A549 (cell line): ENCODE data around the gene SLX9. TPM values are rescaled to one million over a fixed set of nuclear protein-coding genes. Genes with fewer than 3 reads are reported as not detected.
"Not testable (repeated sequence)": the region's sequence is repeated elsewhere in the genome, so short reads cannot be mapped to it uniquely, and the experiment has no call there.

Source experiments
- ATAC-seq, 2 experiments: fragments of 200-7000 bp in 1 of 2; fragments of >200 bp in 1 of 2; cut with Nextera tagmentation in 1 of 2; cut with Tn5 transposase in 1 of 2; 3 replicates each; pipeline versions ENCODE4 v1.8.0 to v1.9.1; 2018 to 2020; ENCODE audit warnings: mild to moderate bottlenecking in 1 of 2, moderate library complexity in 1 of 2
- CTCF ChIA-PET: fragments of 300-600 bp; sonication (Branson Sonifier 250); formaldehyde crosslinking; extraction: SDS; loops from one replicate; lab custom pipeline; 2021; ENCODE audit warnings: antibody characterized with exemption, inconsistent platforms; lab: Yijun Ruan, JAX
- POLR2A ChIA-PET: fragments of 350-600 bp; formaldehyde crosslinking; extraction: SDS; loops from one replicate; lab custom pipeline; 2021; ENCODE audit warnings: antibody characterized with exemption, inconsistent platforms; lab: Yijun Ruan, JAX
- DNase-seq, 2 experiments: peaks; one replicate each; pipeline versions ENCODE4 v3.0.0 to v3.0.0-alpha.2; 2011 to 2016; ENCODE audit warnings: low read depth in 1 of 2, low spot score in 1 of 2
- FAIRE-seq: peaks from 2 replicates; lab custom pipeline; 2011; peaks lifted over from hg19 to GRCh38; lab: Jason Lieb, UNC
- H3K27ac ChIP-seq, 2 experiments: fragments of >200 bp; sonication (Bioruptor Twin); formaldehyde crosslinking; 3 replicates each; pipeline ENCODE4 v1.5.1; 2016 to 2017
- H3K4me1 ChIP-seq: fragments of >200 bp; sonication (Bioruptor Twin); formaldehyde crosslinking; 3 replicates; pipeline ENCODE4 v1.6.1; 2016
- H3K4me2 ChIP-seq: fragments of >200 bp; sonication (Bioruptor Twin); formaldehyde crosslinking; 3 replicates; pipeline ENCODE4 v1.6.1; 2016
- H3K4me3 ChIP-seq: fragments of >200 bp; sonication (Bioruptor Twin); formaldehyde crosslinking; 3 replicates; pipeline ENCODE4 v1.5.1; 2016
- H3K9me3 ChIP-seq: fragments of >200 bp; sonication (Bioruptor Twin); formaldehyde crosslinking; 3 replicates; pipeline ENCODE4 v1.6.1; 2016
- ATOH8 ChIP-seq: fragments of 250-450 bp; sonication (Bioruptor Pico); IDR thresholded peaks from 2 replicates; pipeline ENCODE4 v1.5.0; 2020; ENCODE audit warnings: low read depth, mild to moderate bottlenecking, moderate library complexity
- CBX2 ChIP-seq: fragments of 200-600 bp; sonication (generic); IDR thresholded peaks from 2 replicates; pipeline ENCODE4 v1.6.1; 2016; ENCODE audit warnings: low read depth, mild to moderate bottlenecking, borderline replicate concordance
- CEBPB ChIP-seq, 2 experiments: fragments of >200 bp in 1 of 2; sonication (Bioruptor Twin) in 1 of 2; formaldehyde crosslinking in 1 of 2; IDR thresholded peaks; 2 replicates each; pipeline ENCODE4 v1.6.1; 2012 to 2016
- CTCF ChIP-seq: fragments of >200 bp; sonication (Bioruptor Twin); formaldehyde crosslinking; IDR thresholded peaks from 3 replicates; pipeline ENCODE4 v1.5.1; 2016
- E2F6 ChIP-seq: IDR thresholded peaks from 2 replicates; pipeline ENCODE4 v1.6.1; 2012; ENCODE audit warnings: low read depth, borderline replicate concordance
- ESRRA ChIP-seq: fragments of 150-350 bp; IDR thresholded peaks from 2 replicates; pipeline ENCODE4 v1.6.1; 2014; ENCODE audit warnings: mild to moderate bottlenecking, low read length, borderline replicate concordance
- HOXB13 ChIP-seq: fragments of 250-450 bp; sonication (Bioruptor Pico); IDR thresholded peaks from 2 replicates; pipeline ENCODE4 v1.5.0; 2020; ENCODE audit warnings: low read depth, mild to moderate bottlenecking, moderate library complexity
- HOXB5 ChIP-seq: fragments of 250-450 bp; sonication (Bioruptor Pico); IDR thresholded peaks from 2 replicates; pipeline ENCODE4 v1.5.0; 2020; ENCODE audit warnings: mild to moderate bottlenecking, moderate library complexity
- JUNB ChIP-seq: fragments of >200 bp; sonication (Bioruptor Twin); formaldehyde crosslinking; IDR thresholded peaks from 2 replicates; pipeline ENCODE4 v1.6.1; 2016
- KDM1A ChIP-seq: fragments of 200-600 bp; sonication (generic); IDR thresholded peaks from 2 replicates; pipeline ENCODE4 v1.6.1; 2016; ENCODE audit warnings: low read depth, mild to moderate bottlenecking
- NFE2L2 ChIP-seq: fragments of 150-350 bp; conservative IDR thresholded peaks from 2 replicates; pipeline ENCODE4 v1.6.1; 2014; ENCODE audit warnings: low read length
- POLR2AphosphoS2 ChIP-seq: conservative IDR thresholded peaks from 2 replicates; pipeline ENCODE4 v1.6.1; 2012; ENCODE audit warnings: low read length, improper control_type of control experiment, inconsistent platforms
- RARB ChIP-seq: fragments of 250-450 bp; sonication (Bioruptor Pico); IDR thresholded peaks from 2 replicates; pipeline ENCODE4 v1.8.0; 2021; ENCODE audit warnings: mild to moderate bottlenecking, moderate library complexity
- REST ChIP-seq: fragments of 200-600 bp; sonication (generic); IDR thresholded peaks from 2 replicates; pipeline ENCODE4 v1.6.1; 2016; ENCODE audit warnings: antibody characterized with exemption, mild to moderate bottlenecking, moderate library complexity
- RFX5 ChIP-seq: fragments of 450-650 bp; IDR thresholded peaks from 2 replicates; pipeline ENCODE4 v1.7.1; 2014; ENCODE audit warnings: antibody characterized with exemption, mild to moderate bottlenecking, moderate library complexity
- RNF2 ChIP-seq: fragments of 200-600 bp; sonication (generic); IDR thresholded peaks from 2 replicates; pipeline ENCODE4 v1.6.1; 2016; ENCODE audit warnings: low read depth, mild to moderate bottlenecking, antibody characterized with exemption, moderate library complexity, borderline replicate concordance
- ZC3H11A ChIP-seq: fragments of 450-650 bp; IDR thresholded peaks from 2 replicates; pipeline ENCODE4 v1.6.1; 2014; ENCODE audit warnings: antibody characterized with exemption, mild to moderate bottlenecking
- ZSCAN20 ChIP-seq: fragments of 250-450 bp; sonication (Bioruptor Pico); IDR thresholded peaks from 2 replicates; pipeline ENCODE4 v1.8.0; 2022; ENCODE audit warnings: mild to moderate bottlenecking, moderate library complexity
- WGBS: methylation state at CpG from one replicate; pipeline ENCODE4 v1.1.6; 2017; ENCODE audit errors: missing lambda C conversion rate; 5-methylcytosine and 5-hydroxymethylcytosine counted together
- polyA plus RNA-seq, 4 experiments: library from polyadenylated mRNA; depleted of rRNA in 3 of 4; stranded (reverse); fragments of >200 nt; fragmentation: RNase III in 1 of 4; extraction: RNeasy Plus Mini Kit Qiagen cat#74134 plus additional on column Dnase treatment in 1 of 4; gene quantifications; 2 replicates in 3 of 4; 3 replicates in 1 of 4; pipeline ENCODE4 v1.2.3, GENCODE V29; 2011 to 2017
- TF ChIP-seq, protein P1 (sequence below): fragments of 250-450 bp; sonication (Bioruptor Pico); IDR thresholded peaks from 2 replicates; pipeline ENCODE4 v1.5.0; 2021; ENCODE audit warnings: mild to moderate bottlenecking, moderate library complexity, borderline replicate concordance
- TF ChIP-seq, protein P2 (sequence below): fragments of >200 bp; sonication (Bioruptor Twin); formaldehyde crosslinking; IDR thresholded peaks from 3 replicates; pipeline ENCODE4 v1.6.1; 2016
- TF ChIP-seq, protein P3 (sequence below): fragments of 450-650 bp; IDR thresholded peaks from 2 replicates; pipeline ENCODE4 v1.6.1; 2014; ENCODE audit warnings: antibody characterized with exemption

SLX9 gene
- polyA plus RNA-seq, 2 of the 4 experiments (the other 2 are of a cell fraction), result 26.9 to 40.6 TPM

GRCh38 chr21:45022348-45022675, 82.5 kb downstream of the SLX9 start (continued):
- TF ChIP-seq NFE2L2, result no peak
- no peak for TF ChIP-seq ZC3H11A

DNA sequence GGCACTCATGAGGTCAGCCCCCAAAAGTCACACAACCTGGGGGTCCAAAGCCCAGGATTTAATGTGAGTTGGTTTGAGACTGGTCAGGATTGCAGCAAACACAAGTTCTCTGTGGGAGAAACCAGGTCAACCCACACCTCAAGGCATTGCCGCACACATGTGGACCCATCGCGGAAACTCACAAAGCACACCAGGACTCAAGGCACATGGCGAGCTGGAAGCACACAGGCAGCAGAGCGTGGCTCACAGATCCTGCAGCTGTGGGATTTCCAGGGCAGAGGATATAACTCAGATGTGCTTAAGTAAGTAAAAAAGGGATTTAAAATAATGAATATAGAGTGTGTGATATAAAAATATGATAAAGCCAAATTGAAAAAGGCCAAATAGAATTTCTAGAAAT, 82.9 kb downstream of the SLX9 start:
- Histone ChIP-seq H3K4me3 (no peak overlapping the region), H3K4me2 (no peak overlapping the region), H3K9me3 (no peaks in the 10 kb centered on the region), H3K27ac (no peak overlapping the region), H3K4me1 (no peaks in the 10 kb centered on the region)
- ATAC-seq, result no peak
- DNase-seq, result no peak
- ChIA-PET POLR2A (no interaction called here), CTCF (interaction anchor here (0.9 kb wide), 1 partner anchor 105 kb away, joined by 3 read pairs; no protein-coding TSS in a partner anchor)
- no peak for TF ChIP-seq REST
- no peak for TF ChIP-seq RARB (CRISPR knock-in tag)
- TF ChIP-seq HOXB13 (CRISPR knock-in tag), result no peak
- TF ChIP-seq POLR2AphosphoS2, result no peak
- no peak for TF ChIP-seq RFX5
- no peak for TF ChIP-seq ESRRA
- TF ChIP-seq, protein P1, sequence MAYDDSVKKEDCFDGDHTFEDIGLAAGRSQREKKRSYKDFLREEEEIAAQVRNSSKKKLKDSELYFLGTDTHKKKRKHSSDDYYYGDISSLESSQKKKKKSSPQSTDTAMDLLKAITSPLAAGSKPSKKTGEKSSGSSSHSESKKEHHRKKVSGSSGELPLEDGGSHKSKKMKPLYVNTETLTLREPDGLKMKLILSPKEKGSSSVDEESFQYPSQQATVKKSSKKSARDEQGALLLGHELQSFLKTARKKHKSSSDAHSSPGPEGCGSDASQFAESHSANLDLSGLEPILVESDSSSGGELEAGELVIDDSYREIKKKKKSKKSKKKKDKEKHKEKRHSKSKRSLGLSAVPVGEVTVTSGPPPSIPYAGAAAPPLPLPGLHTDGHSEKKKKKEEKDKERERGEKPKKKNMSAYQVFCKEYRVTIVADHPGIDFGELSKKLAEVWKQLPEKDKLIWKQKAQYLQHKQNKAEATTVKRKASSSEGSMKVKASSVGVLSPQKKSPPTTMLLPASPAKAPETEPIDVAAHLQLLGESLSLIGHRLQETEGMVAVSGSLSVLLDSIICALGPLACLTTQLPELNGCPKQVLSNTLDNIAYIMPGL (CRISPR knock-in tag), result no peak
- no peak for TF ChIP-seq CEBPB (IDR thresholded peaks at IDR 0.05)
- TF ChIP-seq, protein P2, sequence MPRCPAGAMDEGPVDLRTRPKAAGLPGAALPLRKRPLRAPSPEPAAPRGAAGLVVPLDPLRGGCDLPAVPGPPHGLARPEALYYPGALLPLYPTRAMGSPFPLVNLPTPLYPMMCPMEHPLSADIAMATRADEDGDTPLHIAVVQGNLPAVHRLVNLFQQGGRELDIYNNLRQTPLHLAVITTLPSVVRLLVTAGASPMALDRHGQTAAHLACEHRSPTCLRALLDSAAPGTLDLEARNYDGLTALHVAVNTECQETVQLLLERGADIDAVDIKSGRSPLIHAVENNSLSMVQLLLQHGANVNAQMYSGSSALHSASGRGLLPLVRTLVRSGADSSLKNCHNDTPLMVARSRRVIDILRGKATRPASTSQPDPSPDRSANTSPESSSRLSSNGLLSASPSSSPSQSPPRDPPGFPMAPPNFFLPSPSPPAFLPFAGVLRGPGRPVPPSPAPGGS, result no peak
- no peak for TF ChIP-seq RNF2
- TF ChIP-seq ZC3H11A, result no peak
- TF ChIP-seq, protein P3, sequence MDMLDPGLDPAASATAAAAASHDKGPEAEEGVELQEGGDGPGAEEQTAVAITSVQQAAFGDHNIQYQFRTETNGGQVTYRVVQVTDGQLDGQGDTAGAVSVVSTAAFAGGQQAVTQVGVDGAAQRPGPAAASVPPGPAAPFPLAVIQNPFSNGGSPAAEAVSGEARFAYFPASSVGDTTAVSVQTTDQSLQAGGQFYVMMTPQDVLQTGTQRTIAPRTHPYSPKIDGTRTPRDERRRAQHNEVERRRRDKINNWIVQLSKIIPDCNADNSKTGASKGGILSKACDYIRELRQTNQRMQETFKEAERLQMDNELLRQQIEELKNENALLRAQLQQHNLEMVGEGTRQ, result no peak
- TF ChIP-seq CBX2, result no peak
- no peak for TF ChIP-seq ZSCAN20 (CRISPR knock-in tag)
- TF ChIP-seq ATOH8 (CRISPR knock-in tag), result no peak
- TF ChIP-seq KDM1A, result no peak
- TF ChIP-seq HOXB5 (CRISPR knock-in tag), result no peak
- TF ChIP-seq E2F6, result no peak
- no peak for TF ChIP-seq JUNB
- no peak for TF ChIP-seq CTCF
- no peak for FAIRE-seq
- WGBS, result 90% methylated on average over 3 of the region's 5 CpGs

- H3K4me2 ChIP-seq, H3K4me1 ChIP-seq, FAIRE-seq, H3K27ac ChIP-seq, POLR2A ChIA-PET, H3K9me3 ChIP-seq, DNase-seq, H3K4me3 ChIP-seq, ATAC-seq, CTCF ChIA-PET: not testable (repeated sequence)
- WGBS, result 58% methylated on average over 4 of the region's 4 CpGs
Observed at GRCh38 chr21:45024516-45024915, 84.7 kb downstream of the SLX9 start.
